ENCODE results near the gene LMLN.

Gene LMLN

GRCh38 chr3:197994736-197995135 is 34.7 kb downstream of the LMLN start:
- peaks cover 11% of the 10 kb centered on the region for H3K36me3 ChIP-seq (ENCODE audit: insufficient read depth, low read length)
- no peaks in the 10 kb centered on the region for H3K4me1 ChIP-seq (ENCODE audit: control insufficient read depth, insufficient read depth, low read length)
- H3K9ac ChIP-seq (ENCODE audit: low read depth, low read length) = no peak overlapping the region
- no peaks in the 10 kb centered on the region for H3K9me3 ChIP-seq (replicated peaks; ENCODE audit: low read length)
- H3K4me3 ChIP-seq (ENCODE audit: low read length) = no peak overlapping the region
- no peaks in the 10 kb centered on the region for H3K27me3 ChIP-seq (ENCODE audit: control insufficient read depth, insufficient read depth, low read length)
- H3K4me2 ChIP-seq (ENCODE audit: low read length) = no peak overlapping the region

- Histone ChIP-seq H3K4me2 (ENCODE audit: low read length) (no peak overlapping the region), H3K36me3 (ENCODE audit: insufficient read depth, low read length) (peaks cover 7% of the 10 kb centered on the region), H3K27me3 (ENCODE audit: control insufficient read depth, insufficient read depth, low read length) (no peaks in the 10 kb centered on the region), H3K9me3 (replicated peaks; ENCODE audit: low read length) (no peaks in the 10 kb centered on the region), H3K4me3 (ENCODE audit: low read length) (no peak overlapping the region), H3K4me1 (ENCODE audit: control insufficient read depth, insufficient read depth, low read length) (no peaks in the 10 kb centered on the region), H3K9ac (ENCODE audit: low read depth, low read length) (no peak overlapping the region)
These were observed 36.8 kb downstream of the LMLN start for GRCh38 chr3:197996855-197997254.

- no peak overlapping the region for H3K4me2 ChIP-seq (ENCODE audit: low read length)
- no peaks in the 10 kb centered on the region for H3K9me3 ChIP-seq (replicated peaks; ENCODE audit: low read length)
- H3K27me3 ChIP-seq (ENCODE audit: control insufficient read depth, insufficient read depth, low read length) = no peaks in the 10 kb centered on the region
- H3K4me3 ChIP-seq (ENCODE audit: low read length) = no peak overlapping the region
- peaks cover 7% of the 10 kb centered on the region for H3K36me3 ChIP-seq (ENCODE audit: insufficient read depth, low read length)
- no peak overlapping the region for H3K9ac ChIP-seq (ENCODE audit: low read depth, low read length)
- H3K4me1 ChIP-seq (ENCODE audit: control insufficient read depth, insufficient read depth, low read length) = no peaks in the 10 kb centered on the region
These were observed 37.9 kb downstream of the LMLN start for GRCh38 chr3:197997936-197998335.

- Histone ChIP-seq H3K4me3 (ENCODE audit: low read length) (no peak overlapping the region), H3K9ac (ENCODE audit: low read depth, low read length) (no peak overlapping the region), H3K9me3 (replicated peaks; ENCODE audit: low read length) (no peaks in the 10 kb centered on the region), H3K4me1 (ENCODE audit: control insufficient read depth, insufficient read depth, low read length) (no peaks in the 10 kb centered on the region), H3K36me3 (ENCODE audit: insufficient read depth, low read length) (no peaks in the 10 kb centered on the region), H3K27me3 (ENCODE audit: control insufficient read depth, insufficient read depth, low read length) (no peaks in the 10 kb centered on the region), H3K4me2 (ENCODE audit: low read length) (no peak overlapping the region)
These were observed 57.1 kb downstream of the LMLN start for GRCh38 chr3:198017090-198017489.

- no peak overlapping the region for H3K4me3 ChIP-seq (ENCODE audit: low read length)
- no peak overlapping the region for H3K4me2 ChIP-seq (ENCODE audit: low read length)
- no peaks in the 10 kb centered on the region for H3K27me3 ChIP-seq (ENCODE audit: control insufficient read depth, insufficient read depth, low read length)
- H3K9me3 ChIP-seq (replicated peaks; ENCODE audit: low read length) = no peaks in the 10 kb centered on the region
- H3K4me1 ChIP-seq (ENCODE audit: control insufficient read depth, insufficient read depth, low read length) = no peaks in the 10 kb centered on the region
- no peak overlapping the region for H3K9ac ChIP-seq (ENCODE audit: low read depth, low read length)
- H3K36me3 ChIP-seq (ENCODE audit: insufficient read depth, low read length) = no peaks in the 10 kb centered on the region
These were observed 58.4 kb downstream of the LMLN start for GRCh38 chr3:198018416-198018815.

GRCh38 chr3:198019115-198019514 is 59.1 kb downstream of the LMLN start:
- H3K4me1 ChIP-seq (ENCODE audit: control insufficient read depth, insufficient read depth, low read length) = no peaks in the 10 kb centered on the region
- H3K36me3 ChIP-seq (ENCODE audit: insufficient read depth, low read length) = no peaks in the 10 kb centered on the region

GRCh38 chr3:198021320-198021719 is 61.3 kb downstream of the LMLN start:
- H3K36me3 ChIP-seq (ENCODE audit: insufficient read depth, low read length) = no peaks in the 10 kb centered on the region
- H3K4me1 ChIP-seq (ENCODE audit: control insufficient read depth, insufficient read depth, low read length) = no peaks in the 10 kb centered on the region
- no peak overlapping the region for H3K4me3 ChIP-seq (ENCODE audit: low read length)
- no peak overlapping the region for H3K9ac ChIP-seq (ENCODE audit: low read depth, low read length)
- no peak overlapping the region for H3K4me2 ChIP-seq (ENCODE audit: low read length)
- no peaks in the 10 kb centered on the region for H3K27me3 ChIP-seq (ENCODE audit: control insufficient read depth, insufficient read depth, low read length)
- no peaks in the 10 kb centered on the region for H3K9me3 ChIP-seq (replicated peaks; ENCODE audit: low read length)

More at GRCh38 chr3:198019115-198019514, 59.1 kb downstream of the LMLN start:
- Histone ChIP-seq H3K4me2 (ENCODE audit: low read length) (no peak overlapping the region), H3K9ac (ENCODE audit: low read depth, low read length) (no peak overlapping the region), H3K9me3 (replicated peaks; ENCODE audit: low read length) (no peaks in the 10 kb centered on the region), H3K4me3 (ENCODE audit: low read length) (no peak overlapping the region), H3K27me3 (ENCODE audit: control insufficient read depth, insufficient read depth, low read length) (no peaks in the 10 kb centered on the region)

- Histone ChIP-seq H3K27me3 (ENCODE audit: control insufficient read depth, insufficient read depth, low read length) (no peaks in the 10 kb centered on the region), H3K4me2 (ENCODE audit: low read length) (no peak overlapping the region), H3K4me1 (ENCODE audit: control insufficient read depth, insufficient read depth, low read length) (no peaks in the 10 kb centered on the region), H3K9ac (ENCODE audit: low read depth, low read length) (no peak overlapping the region), H3K4me3 (ENCODE audit: low read length) (no peak overlapping the region), H3K9me3 (replicated peaks; ENCODE audit: low read length) (no peaks in the 10 kb centered on the region), H3K36me3 (ENCODE audit: insufficient read depth, low read length) (no peaks in the 10 kb centered on the region)
These were observed 62.6 kb downstream of the LMLN start for GRCh38 chr3:198022604-198023003.

GRCh38 chr3:198025644-198026043 is 65.6 kb downstream of the LMLN start:
- Histone ChIP-seq H3K4me1 (ENCODE audit: control insufficient read depth, insufficient read depth, low read length) (peaks cover 6% of the 10 kb centered on the region), H3K4me2 (ENCODE audit: low read length) (no peak overlapping the region), H3K9me3 (replicated peaks; ENCODE audit: low read length) (no peaks in the 10 kb centered on the region), H3K9ac (ENCODE audit: low read depth, low read length) (no peak overlapping the region), H3K36me3 (ENCODE audit: insufficient read depth, low read length) (no peaks in the 10 kb centered on the region), H3K4me3 (ENCODE audit: low read length) (no peak overlapping the region), H3K27me3 (ENCODE audit: control insufficient read depth, insufficient read depth, low read length) (no peaks in the 10 kb centered on the region)

GRCh38 chr3:198026620-198027019 is 66.6 kb downstream of the LMLN start:
- no peaks in the 10 kb centered on the region for H3K36me3 ChIP-seq (ENCODE audit: insufficient read depth, low read length)
- peaks cover 6% of the 10 kb centered on the region for H3K4me1 ChIP-seq (ENCODE audit: control insufficient read depth, insufficient read depth, low read length)
- H3K27me3 ChIP-seq (ENCODE audit: control insufficient read depth, insufficient read depth, low read length) = no peaks in the 10 kb centered on the region
- H3K4me2 ChIP-seq (ENCODE audit: low read length) = no peak overlapping the region
- H3K4me3 ChIP-seq (ENCODE audit: low read length) = no peak overlapping the region
- H3K9ac ChIP-seq (ENCODE audit: low read depth, low read length) = no peak overlapping the region
- H3K9me3 ChIP-seq (replicated peaks; ENCODE audit: low read length) = no peaks in the 10 kb centered on the region

GRCh38 chr3:198027045-198027798 is 67.2 kb downstream of the LMLN start:
- Histone ChIP-seq H3K4me3 (ENCODE audit: low read length) (no peak overlapping the region), H3K9ac (ENCODE audit: low read depth, low read length) (no peak overlapping the region), H3K36me3 (ENCODE audit: insufficient read depth, low read length) (no peaks in the 10 kb centered on the region), H3K4me2 (ENCODE audit: low read length) (no peak overlapping the region), H3K27me3 (ENCODE audit: control insufficient read depth, insufficient read depth, low read length) (no peaks in the 10 kb centered on the region), H3K4me1 (ENCODE audit: control insufficient read depth, insufficient read depth, low read length) (peaks cover 6% of the 10 kb centered on the region), H3K9me3 (replicated peaks; ENCODE audit: low read length) (no peaks in the 10 kb centered on the region)

- no peaks in the 10 kb centered on the region for H3K27me3 ChIP-seq (ENCODE audit: control insufficient read depth, insufficient read depth, low read length)
- H3K4me2 ChIP-seq (ENCODE audit: low read length) = no peak overlapping the region
- H3K4me1 ChIP-seq (ENCODE audit: control insufficient read depth, insufficient read depth, low read length) = peaks cover 6% of the 10 kb centered on the region
- H3K4me3 ChIP-seq (ENCODE audit: low read length) = no peak overlapping the region
- H3K9ac ChIP-seq (ENCODE audit: low read depth, low read length) = no peak overlapping the region
- H3K9me3 ChIP-seq (replicated peaks; ENCODE audit: low read length) = no peaks in the 10 kb centered on the region
- no peaks in the 10 kb centered on the region for H3K36me3 ChIP-seq (ENCODE audit: insufficient read depth, low read length)
These were observed 67.9 kb downstream of the LMLN start for GRCh38 chr3:198027799-198028390.
